Prostate gland (tissue), 2 donors: Measurements from ENCODE around the gene CSNK1A1.

ENCODE experiments used
- POLR2A ChIP-seq: fragments of 450-650 bp; IDR thresholded peaks from one replicate; pipeline ENCODE4 v1.6.1; 2016; ENCODE audit warnings: antibody characterized with exemption, mild to moderate bottlenecking
- TF ChIP-seq, protein P1 (sequence below), 4 experiments: fragments of 200-600 bp in 2 of 4; fragments of 450-650 bp in 2 of 4; sonication (generic) in 2 of 4; IDR thresholded peaks; 1 replicate in 3 of 4; 2 replicates in 1 of 4; pipeline ENCODE4 v1.5.1; 2016 to 2019; ENCODE audit warnings: antibody characterized with exemption in 4 of 4, mild to moderate bottlenecking in 2 of 4, moderate library complexity in 2 of 4

DNA sequence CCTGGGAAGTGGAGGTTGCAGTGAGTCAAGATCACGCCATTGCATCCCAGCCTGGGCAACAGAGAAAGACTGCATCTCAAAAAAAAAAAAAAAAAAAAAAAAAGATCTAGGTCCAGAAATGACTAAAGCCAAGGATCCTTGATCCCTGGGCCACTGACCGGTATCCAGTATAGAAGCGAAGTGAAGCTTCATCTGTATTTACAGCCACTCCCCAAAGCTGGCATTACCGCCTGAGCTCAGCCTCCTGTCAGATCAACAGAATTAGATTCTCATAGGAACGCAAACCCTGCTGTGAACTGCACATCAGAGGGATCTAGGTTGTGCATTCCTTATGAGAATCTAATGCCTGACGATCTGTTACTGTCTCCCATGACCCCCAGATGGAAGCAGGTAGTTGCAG, 9.3 kb downstream of the CSNK1A1 start:
- TF ChIP-seq POLR2A, result no peak
- TF ChIP-seq, protein P1, sequence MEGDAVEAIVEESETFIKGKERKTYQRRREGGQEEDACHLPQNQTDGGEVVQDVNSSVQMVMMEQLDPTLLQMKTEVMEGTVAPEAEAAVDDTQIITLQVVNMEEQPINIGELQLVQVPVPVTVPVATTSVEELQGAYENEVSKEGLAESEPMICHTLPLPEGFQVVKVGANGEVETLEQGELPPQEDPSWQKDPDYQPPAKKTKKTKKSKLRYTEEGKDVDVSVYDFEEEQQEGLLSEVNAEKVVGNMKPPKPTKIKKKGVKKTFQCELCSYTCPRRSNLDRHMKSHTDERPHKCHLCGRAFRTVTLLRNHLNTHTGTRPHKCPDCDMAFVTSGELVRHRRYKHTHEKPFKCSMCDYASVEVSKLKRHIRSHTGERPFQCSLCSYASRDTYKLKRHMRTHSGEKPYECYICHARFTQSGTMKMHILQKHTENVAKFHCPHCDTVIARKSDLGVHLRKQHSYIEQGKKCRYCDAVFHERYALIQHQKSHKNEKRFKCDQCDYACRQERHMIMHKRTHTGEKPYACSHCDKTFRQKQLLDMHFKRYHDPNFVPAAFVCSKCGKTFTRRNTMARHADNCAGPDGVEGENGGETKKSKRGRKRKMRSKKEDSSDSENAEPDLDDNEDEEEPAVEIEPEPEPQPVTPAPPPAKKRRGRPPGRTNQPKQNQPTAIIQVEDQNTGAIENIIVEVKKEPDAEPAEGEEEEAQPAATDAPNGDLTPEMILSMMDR (IDR thresholded peaks at IDR 0.05), result no peak
